Ectodermal cell (in vitro differentiated cells): ENCODE data around the gene SSTR1.
"Not testable (repeated sequence)": the region's sequence is repeated elsewhere in the genome, so short reads cannot be mapped to it uniquely, and the experiment has no call there.

Source experiments
- H3K27ac ChIP-seq: 2 replicates; pipeline ENCODE4 v1.7.0; 2013; ENCODE audit warnings: mild to moderate bottlenecking, low read depth, low read length; ENCODE audit not compliant: insufficient read depth, poor library complexity, severe bottlenecking
- H3K27me3 ChIP-seq: 2 replicates; pipeline ENCODE4 v1.7.0; 2013; ENCODE audit warnings: mild to moderate bottlenecking, low read length; ENCODE audit not compliant: insufficient read depth, control insufficient read depth, poor library complexity, severe bottlenecking
- H3K36me3 ChIP-seq: one replicate; pipeline ENCODE4 v1.7.0; 2013; ENCODE audit warnings: low read length; ENCODE audit not compliant: control insufficient read depth, insufficient read depth
- H3K4me1 ChIP-seq: one replicate; pipeline ENCODE4 v1.7.0; 2013; ENCODE audit warnings: low read length; ENCODE audit not compliant: control insufficient read depth, insufficient read depth
- H3K4me3 ChIP-seq: 2 replicates; pipeline ENCODE4 v1.7.0; 2013; ENCODE audit warnings: low read depth, low read length, control low read depth; ENCODE audit not compliant: insufficient read depth
- H3K9me3 ChIP-seq: 2 replicates; pipeline ENCODE4 v1.7.0; 2013; ENCODE audit warnings: mild to moderate bottlenecking, low read length, moderate library complexity; ENCODE audit not compliant: control insufficient read depth
- WGBS, 2 experiments: methylation state at CpG; one replicate each; pipeline ENCODE4 v1.1.7; 2013; ENCODE audit warnings: missing lambda C conversion rate in 2 of 2; 5-methylcytosine and 5-hydroxymethylcytosine counted together

SSTR1 gene

DNA sequence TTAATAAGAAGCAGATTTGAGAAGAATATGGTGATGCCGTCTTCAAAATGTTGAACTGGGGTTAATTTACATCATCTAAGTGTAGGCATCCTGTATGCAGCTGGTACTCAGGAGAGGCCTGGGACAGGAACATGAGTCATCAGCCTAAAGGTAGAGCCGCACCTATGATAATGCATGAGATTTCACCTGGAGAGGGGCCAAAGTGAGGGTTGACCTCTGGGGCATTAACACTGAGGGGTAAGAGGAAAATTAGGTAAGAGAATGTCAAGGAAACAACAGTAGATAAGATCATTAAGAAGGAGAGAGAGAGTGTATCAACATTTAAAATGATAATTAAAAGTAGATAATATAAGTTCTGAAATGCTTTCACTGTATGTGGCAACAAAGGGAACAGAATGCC is 20.2 kb upstream of the SSTR1 start:
- Histone ChIP-seq H3K4me1 (no peaks in the 10 kb centered on the region), H3K27ac (no peak overlapping the region), H3K9me3 (no peaks in the 10 kb centered on the region), H3K4me3 (no peak overlapping the region), H3K36me3 (no peaks in the 10 kb centered on the region), H3K27me3 (peaks cover 11% of the 10 kb centered on the region)
- 89 to 90% methylated on average over 2 of the region's 2 CpGs for WGBS, 2 experiments

DNA sequence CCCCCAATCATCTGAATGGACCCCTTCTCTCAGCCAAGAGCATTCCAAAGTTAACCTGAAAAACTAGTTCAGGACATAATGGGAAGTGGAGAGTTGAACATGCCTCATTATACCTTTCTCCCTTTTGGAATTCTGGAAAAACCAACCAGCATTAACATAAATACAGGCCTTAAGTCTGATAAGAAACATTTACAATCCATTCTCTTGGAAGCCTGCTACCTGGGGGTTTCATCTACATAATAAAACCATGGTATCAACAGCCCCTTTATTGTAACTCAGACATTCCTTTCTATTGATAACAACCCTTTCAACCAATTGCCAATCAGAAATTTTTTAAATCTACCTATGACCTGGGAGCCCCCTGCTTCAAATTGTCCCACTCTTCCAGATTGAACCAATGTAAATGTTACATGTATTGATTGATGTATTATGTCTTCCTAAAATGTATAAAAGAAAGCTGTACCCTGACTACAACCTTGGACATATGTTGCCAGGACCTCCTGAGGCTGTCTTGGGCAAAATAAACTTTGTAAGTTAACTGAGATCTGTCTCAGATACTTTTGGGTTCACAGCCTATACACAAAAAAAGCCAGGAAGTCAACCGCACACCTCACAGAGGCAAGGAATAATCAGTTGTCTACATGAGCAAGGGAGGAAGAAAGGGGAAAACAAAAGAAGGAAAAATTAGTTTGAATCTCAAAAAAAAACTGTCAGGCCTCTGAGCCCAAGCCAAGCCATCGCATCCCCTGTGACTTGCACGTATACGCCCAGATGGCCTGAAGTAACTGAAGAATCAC is 17.6 kb upstream of the SSTR1 start:
- Histone ChIP-seq H3K9me3 (no peaks in the 10 kb centered on the region), H3K36me3 (no peaks in the 10 kb centered on the region), H3K4me3 (no peak overlapping the region), H3K27me3 (peaks cover 11% of the 10 kb centered on the region), H3K4me1 (no peaks in the 10 kb centered on the region), H3K27ac (no peak overlapping the region)
- WGBS, 2 experiments = 25 to 36% methylated on average over 1 to 2 of the region's 4 CpGs

DNA sequence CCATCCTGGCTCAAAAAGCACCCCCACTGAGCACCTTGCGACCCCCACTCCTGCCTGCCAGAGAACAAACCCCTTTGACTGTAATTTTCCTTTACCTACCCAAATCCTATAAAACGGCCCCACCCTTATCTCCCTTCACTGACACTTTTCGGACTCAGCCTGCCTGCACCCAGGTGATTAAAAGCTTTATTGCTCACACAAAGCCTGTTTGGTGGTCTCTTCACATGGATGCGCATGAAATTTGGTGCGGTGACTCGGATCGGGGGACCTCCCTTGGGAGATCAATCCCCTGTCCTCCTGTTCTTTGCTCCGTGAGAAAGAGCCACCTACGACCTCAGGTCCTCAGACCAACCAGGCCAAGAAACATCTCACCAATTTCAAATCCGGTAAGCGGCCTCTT is 16.9 kb upstream of the SSTR1 start:
- H3K9me3 ChIP-seq, H3K4me3 ChIP-seq, H3K27ac ChIP-seq, H3K4me1 ChIP-seq, H3K36me3 ChIP-seq: not testable (repeated sequence)
- peaks cover 11% of the 10 kb centered on the region for H3K27me3 ChIP-seq
- WGBS, 2 experiments = 10 to 11% methylated on average over 9 to 11 of the region's 11 CpGs

DNA sequence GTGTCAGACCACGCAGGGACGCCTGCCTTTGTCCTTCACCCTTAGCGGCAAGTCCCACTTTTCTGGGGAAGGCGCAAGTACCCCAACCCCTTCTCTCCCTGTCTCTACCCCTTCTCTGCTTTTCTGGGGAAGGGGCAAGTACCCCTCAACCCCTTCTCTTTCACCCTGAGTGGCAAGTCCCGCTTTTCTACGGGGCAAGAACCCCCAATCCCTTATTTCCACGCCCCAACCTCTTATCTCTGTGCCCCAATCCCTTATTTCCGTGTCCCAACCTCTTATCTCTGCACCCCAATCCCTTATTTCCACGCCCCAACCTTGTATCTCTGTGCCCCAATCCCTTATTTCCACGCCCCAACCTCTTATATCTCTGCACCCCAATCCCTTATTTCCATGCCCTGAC is 16.2 kb upstream of the SSTR1 start:
- not testable (repeated sequence) for H3K4me3 ChIP-seq, H3K4me1 ChIP-seq, H3K36me3 ChIP-seq, H3K9me3 ChIP-seq, H3K27ac ChIP-seq
- H3K27me3 ChIP-seq = peaks cover 11% of the 10 kb centered on the region
- 20 to 21% methylated on average over 10 of the region's 10 CpGs for whole genome bisulfite sequencing, 2 experiments

DNA sequence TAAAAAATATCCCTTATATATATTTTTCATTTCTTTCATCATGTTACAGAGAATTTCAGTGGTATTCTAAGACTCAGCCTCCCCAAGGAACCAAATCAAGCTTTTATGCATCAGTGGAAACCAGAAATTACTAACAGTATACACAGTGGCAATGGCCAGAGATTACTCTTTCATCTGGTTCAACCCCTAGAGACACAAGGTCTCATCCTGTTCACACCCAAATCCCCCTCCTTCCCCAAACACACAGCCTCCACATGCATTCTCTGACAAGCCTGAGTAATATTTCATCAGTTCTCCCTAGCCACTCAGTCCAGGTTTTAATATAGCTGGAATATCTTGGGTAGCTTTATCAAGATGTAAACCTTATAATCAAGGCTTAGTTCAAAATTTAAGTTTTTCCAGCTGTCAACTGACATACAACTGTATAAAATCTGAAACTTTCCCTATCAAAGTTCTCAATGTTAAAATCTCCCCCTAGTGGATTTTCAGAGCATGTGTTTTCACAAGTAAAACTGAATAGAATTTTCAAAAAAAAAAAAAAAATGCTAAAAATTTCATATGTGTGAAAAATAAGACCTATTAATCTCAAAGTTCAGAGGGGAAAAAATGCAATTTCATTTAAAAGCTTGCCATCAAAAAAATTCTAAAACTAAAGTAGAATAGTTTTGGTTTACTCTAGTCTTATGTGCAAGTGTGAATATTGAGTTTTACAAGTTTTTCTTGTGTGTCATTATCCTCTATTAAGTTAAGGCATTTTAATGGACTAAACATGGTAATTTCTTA is 10.5 kb upstream of the SSTR1 start:
- Histone ChIP-seq H3K27me3 (no peaks in the 10 kb centered on the region), H3K4me1 (no peaks in the 10 kb centered on the region), H3K36me3 (no peaks in the 10 kb centered on the region), H3K9me3 (no peaks in the 10 kb centered on the region), H3K4me3 (no peak overlapping the region), H3K27ac (no peak overlapping the region)

DNA sequence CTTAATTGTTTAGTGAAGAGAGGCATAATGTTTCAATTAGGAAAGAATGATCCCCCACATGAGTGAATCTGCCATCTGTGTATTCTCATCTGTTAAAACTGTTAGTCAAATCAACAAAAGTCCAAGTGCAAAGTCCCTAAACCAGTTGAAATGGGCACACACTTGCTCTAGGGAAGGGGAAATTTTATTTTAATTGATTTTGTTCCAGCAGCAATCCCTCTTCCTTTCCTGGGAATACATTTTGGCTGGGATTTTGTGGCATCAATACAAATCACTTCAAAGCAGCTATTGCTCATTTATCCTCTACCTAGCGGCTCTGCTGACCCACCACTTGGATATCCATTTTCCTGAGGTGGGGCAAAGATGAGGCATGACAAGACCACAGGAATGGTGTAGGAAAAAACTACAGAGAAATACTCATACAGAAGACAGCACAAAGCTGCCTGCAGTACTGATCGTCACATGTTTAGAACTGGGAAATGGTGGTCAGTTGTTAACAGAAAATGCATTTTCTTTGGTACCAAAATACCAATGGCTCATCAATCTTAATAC is 9.8 kb upstream of the SSTR1 start:
- H3K27ac ChIP-seq = no peak overlapping the region

DNA sequence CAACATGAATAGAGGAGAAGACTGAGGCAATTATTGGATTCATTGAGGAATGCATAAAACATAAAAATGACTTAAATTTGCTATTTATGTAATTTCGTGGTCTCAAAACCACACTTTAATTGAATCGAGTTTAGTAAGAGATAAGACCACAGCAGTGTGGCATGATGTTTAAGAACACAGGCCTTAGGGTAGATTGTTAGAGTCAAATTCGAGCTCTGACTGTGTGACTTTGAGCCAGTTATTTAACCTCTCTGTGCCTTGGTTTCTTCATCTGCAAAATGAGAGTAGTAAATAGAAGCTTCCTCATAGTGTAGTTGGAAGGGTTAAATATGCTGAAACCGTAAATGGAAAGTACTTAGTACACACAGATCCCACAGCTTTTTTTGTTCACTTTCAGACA is 9.3 kb upstream of the SSTR1 start:
- Histone ChIP-seq H3K27ac (no peak overlapping the region), H3K4me1 (no peaks in the 10 kb centered on the region), H3K9me3 (no peaks in the 10 kb centered on the region), H3K36me3 (no peaks in the 10 kb centered on the region), H3K27me3 (no peaks in the 10 kb centered on the region), H3K4me3 (no peak overlapping the region)
- 93% methylated on average over 4 of the region's 4 CpGs for WGBS, 2 experiments

More for the DNA sequence above, 9.8 kb upstream of the SSTR1 start:
- no peaks in the 10 kb centered on the region for H3K27me3 ChIP-seq
- no peaks in the 10 kb centered on the region for H3K36me3 ChIP-seq
- H3K9me3 ChIP-seq = no peaks in the 10 kb centered on the region
- H3K4me3 ChIP-seq = no peak overlapping the region
- no peaks in the 10 kb centered on the region for H3K4me1 ChIP-seq
- WGBS, 2 experiments = 93 to 100% methylated on average over 2 of the region's 2 CpGs

DNA sequence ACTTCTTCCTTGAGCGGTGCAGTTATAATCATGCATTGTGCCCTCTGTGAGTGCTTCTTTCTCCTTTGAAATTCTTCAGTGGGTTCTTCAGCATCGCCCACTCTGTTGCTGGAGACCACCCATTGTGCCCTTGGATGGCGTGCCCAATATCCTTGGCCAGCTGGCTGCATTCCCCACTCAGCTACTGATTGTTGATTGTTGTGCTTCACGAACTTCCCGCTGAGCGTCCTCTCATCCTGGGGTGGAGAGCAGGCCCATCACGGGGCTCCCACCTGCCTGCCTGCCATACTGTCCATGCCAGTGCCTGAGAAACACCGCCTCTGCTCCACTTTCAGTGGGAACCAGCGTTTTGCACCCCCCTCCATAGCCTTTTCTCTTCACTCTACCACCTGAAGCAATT is 8.6 kb upstream of the SSTR1 start:
- Histone ChIP-seq H3K27ac (no peak overlapping the region), H3K4me3 (no peak overlapping the region), H3K27me3 (no peaks in the 10 kb centered on the region), H3K36me3 (no peaks in the 10 kb centered on the region), H3K9me3 (no peaks in the 10 kb centered on the region), H3K4me1 (no peaks in the 10 kb centered on the region)
- 73 to 74% methylated on average over 9 of the region's 9 CpGs for WGBS, 2 experiments

DNA sequence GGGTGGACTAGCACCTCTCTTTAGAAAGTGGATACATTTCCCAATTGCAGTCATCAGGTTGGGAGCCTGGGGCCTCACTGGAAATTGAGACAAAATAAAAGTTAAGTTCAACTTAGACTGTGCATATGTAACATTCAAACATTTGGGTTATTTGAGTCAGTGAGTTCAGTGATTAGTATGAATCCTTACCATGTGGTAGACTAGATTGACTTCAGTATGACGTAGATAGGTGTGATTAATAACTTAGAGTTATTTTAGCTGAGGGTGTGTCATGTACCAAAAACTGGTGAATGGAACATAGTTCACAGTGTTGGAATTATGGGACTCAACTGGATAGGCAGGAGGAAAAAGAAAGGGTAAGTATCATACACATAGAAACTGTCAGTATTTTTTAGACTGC is 8.0 kb upstream of the SSTR1 start:
- Histone ChIP-seq H3K27ac (no peak overlapping the region), H3K4me3 (no peak overlapping the region), H3K27me3 (peaks cover under 1% of the 10 kb centered on the region), H3K4me1 (no peaks in the 10 kb centered on the region), H3K9me3 (no peaks in the 10 kb centered on the region), H3K36me3 (no peaks in the 10 kb centered on the region)
- 96 to 100% methylated on average over 1 of the region's 1 CpG for WGBS, 2 experiments

DNA sequence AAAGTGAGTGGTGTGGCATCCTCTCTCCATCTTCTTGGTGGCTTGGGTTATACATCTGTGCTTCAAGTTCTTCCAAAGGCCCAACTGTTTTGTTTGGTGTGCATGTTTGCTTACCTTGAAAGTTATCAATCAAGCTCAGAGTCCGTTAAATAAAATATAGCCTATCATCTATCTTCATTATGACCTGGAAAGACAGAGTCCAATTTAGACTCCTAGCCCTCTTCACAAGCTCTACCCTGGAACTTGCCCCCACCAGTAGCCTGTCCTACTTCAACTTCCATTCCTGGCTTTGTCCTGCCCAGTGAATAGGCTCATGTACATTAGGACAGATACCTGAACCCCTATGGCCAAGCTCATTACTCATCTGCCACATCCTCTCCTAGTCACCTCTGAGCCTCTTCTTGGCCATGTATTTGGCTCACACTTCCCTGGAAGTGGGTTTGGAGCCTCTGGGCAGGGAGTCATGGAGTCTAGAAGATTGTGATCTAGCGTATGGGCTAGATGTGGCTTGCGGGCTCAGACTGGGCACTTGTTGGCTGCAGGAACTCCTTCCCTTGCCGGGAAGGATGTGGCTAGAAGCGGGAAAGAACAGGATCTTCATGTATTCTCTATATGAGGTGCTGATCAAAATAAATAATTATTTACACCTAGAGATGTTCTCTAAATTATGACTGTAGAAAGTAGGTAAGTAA is 6.4 kb upstream of the SSTR1 start:
- 93 to 97% methylated on average over 4 of the region's 5 CpGs for WGBS, 2 experiments
- Histone ChIP-seq H3K4me3 (no peak overlapping the region), H3K4me1 (no peaks in the 10 kb centered on the region), H3K27me3 (peaks cover 11% of the 10 kb centered on the region), H3K9me3 (peaks cover under 1% of the 10 kb centered on the region), H3K36me3 (no peaks in the 10 kb centered on the region), H3K27ac (no peak overlapping the region)
